HG03196 (cell line): ENCODE data around the gene WDFY3.

ENCODE experiments used
- ATAC-seq: cut with Tn5 transposase; IDR thresholded peaks from one replicate; pipeline ENCODE4 v1.9.1; 2021; ENCODE audit not compliant: unreplicated experiment

The WDFY3 gene, protein sequence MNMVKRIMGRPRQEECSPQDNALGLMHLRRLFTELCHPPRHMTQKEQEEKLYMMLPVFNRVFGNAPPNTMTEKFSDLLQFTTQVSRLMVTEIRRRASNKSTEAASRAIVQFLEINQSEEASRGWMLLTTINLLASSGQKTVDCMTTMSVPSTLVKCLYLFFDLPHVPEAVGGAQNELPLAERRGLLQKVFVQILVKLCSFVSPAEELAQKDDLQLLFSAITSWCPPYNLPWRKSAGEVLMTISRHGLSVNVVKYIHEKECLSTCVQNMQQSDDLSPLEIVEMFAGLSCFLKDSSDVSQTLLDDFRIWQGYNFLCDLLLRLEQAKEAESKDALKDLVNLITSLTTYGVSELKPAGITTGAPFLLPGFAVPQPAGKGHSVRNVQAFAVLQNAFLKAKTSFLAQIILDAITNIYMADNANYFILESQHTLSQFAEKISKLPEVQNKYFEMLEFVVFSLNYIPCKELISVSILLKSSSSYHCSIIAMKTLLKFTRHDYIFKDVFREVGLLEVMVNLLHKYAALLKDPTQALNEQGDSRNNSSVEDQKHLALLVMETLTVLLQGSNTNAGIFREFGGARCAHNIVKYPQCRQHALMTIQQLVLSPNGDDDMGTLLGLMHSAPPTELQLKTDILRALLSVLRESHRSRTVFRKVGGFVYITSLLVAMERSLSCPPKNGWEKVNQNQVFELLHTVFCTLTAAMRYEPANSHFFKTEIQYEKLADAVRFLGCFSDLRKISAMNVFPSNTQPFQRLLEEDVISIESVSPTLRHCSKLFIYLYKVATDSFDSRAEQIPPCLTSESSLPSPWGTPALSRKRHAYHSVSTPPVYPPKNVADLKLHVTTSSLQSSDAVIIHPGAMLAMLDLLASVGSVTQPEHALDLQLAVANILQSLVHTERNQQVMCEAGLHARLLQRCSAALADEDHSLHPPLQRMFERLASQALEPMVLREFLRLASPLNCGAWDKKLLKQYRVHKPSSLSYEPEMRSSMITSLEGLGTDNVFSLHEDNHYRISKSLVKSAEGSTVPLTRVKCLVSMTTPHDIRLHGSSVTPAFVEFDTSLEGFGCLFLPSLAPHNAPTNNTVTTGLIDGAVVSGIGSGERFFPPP (N-terminal part only)

GRCh38 chr4:84966382-84967242 is at the start of gene WDFY3:
Gene WDFY3, minus strand, starts transcription at chr4:84966690. Its CDS starts 106,099 bp downstream, at chr4:84860591.
- ATAC-seq: peak; percentile 54

GRCh38 chr4:85005865-85006377 is 39.4 kb upstream of the WDFY3 start:
- ATAC-seq: no peak

GRCh38 chr4:85000343-85000742 is 33.9 kb upstream of the WDFY3 start:
- no peak for ATAC-seq

GRCh38 chr4:84995386-84995785 is 28.9 kb upstream of the WDFY3 start:
- ATAC-seq: no peak

GRCh38 chr4:84994280-84994679 is 27.8 kb upstream of the WDFY3 start:
- no peak for ATAC-seq

DNA sequence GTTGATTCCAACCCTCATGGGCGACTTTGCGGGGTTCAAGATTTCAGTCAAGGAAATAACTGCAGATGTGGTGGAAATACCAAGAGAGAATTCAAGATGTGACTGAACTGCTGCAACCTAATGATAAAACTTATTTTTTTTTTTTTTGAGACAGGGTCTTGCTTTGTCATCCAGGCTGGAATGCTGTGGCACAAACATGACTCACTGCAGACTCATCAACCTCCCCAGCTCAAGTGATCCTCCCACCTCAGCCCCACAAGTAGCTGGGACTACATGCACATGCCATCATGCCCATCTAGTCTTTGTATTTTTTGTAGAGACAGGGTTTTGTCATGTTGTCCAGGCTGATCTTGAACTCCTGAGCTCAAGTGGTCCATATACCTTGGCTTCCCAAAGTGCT is 19.5 kb upstream of the WDFY3 start:
- no peak for ATAC-seq

GRCh38 chr4:84977396-84977795 is 10.9 kb upstream of the WDFY3 start:
- ATAC-seq: no peak

DNA sequence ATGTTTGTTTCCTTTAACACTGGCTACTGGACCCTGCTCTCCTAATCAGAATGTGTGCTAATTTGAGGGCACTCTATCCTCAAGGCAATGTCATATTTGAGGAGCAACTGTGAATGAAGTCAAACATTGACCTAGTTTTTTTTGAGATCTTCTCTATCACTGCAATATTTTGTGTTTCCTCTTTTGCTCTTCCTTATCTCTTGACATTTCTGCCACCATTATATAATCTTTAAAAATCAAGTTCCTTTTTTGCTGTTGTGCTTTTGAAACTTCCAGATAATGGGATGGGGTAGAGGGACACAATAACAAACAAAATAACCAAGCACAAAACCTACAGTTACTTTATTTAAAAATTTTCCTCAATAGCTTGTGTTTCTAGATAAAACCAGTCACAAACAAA is 7.4 kb upstream of the WDFY3 start:
- no peak for ATAC-seq

- no peak for ATAC-seq
Observed at GRCh38 chr4:84971319-84971932, 4.9 kb upstream of the WDFY3 start.

DNA sequence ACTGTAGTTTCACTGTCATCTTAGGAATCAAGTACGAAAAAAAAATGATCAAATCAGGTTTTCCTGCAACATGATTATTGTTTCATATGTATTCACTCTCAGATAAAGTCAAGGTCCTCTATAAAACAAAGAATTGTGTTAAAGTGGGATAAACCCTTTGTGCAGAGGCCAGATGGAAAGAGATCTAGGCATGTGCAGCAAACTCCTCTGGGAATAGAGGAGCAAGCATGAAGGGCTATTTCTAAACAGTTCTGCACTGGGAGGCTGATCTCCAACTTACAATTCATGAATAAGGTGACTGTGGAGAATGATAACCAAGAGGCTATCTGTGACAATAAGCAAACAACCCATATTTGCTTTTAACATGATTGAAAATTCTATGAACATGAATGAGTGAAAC is 2.4 kb upstream of the WDFY3 start:
- ATAC-seq: no peak

- ATAC-seq: no peak
Observed at GRCh38 chr4:84967243-84967690, 777 bp upstream of the WDFY3 start.

DNA sequence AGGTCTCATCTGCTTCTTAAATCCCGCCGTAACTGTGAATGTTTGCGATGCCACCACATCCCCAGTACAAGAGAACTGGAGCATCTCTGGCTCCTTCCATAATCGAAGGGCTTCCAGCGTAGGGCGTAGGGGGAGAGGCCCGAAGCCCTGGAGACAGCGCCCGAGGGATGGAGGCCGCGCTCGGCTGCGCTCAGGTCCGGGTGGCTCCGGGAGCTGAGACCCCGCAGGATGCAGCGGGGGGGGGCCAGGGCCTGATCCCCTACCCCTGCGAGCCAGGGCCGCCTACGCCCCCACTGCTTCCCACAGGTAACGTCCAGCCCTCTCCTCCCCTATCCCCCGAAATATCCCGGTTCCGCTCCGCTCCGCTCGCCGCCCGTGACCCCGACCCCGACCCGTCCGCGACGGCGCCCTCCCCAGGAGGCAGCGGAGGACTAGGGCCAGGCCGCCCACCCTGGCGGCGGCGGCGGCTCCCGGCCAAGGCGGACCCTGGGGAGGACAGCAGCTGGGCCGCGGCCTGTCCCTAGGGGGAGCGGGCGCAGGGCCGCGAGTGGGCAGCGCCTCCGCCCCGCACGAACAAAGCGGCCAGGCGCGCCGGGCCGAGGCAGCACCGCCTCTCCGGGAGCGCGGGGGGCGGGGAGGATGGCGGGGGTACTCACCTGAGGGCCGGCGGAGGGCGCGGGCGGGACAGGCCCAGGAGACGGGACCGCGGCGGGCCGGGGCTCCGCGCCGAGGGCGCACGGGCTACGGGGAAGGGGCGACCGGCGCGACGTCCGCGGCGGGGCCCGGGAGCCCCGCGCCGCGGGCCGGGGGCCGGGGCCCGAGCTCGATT is 723 bp downstream of the WDFY3 start:
- ATAC-seq: peak; percentile 15

- no peak for ATAC-seq
Observed at GRCh38 chr4:84964995-84965552, 1.4 kb downstream of the WDFY3 start.

DNA sequence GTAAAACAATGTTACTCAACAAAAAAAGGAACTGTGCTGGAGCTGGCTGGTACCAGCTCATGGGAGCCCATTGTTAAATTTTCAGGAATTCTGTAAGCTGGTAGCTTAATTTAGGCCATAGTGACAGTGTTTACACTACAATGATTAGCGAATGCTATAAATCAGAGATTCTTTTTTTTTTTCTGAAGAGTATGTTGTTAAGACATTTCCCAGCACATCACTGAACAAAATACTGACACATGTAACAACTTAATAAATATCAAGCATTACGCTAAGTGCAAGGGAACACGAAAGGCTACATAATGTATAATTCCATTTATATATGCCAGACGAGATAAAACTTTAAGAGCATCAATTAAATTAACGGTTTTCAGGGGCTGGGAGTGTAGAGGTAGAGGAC is 4.4 kb downstream of the WDFY3 start:
- no peak for ATAC-seq

DNA sequence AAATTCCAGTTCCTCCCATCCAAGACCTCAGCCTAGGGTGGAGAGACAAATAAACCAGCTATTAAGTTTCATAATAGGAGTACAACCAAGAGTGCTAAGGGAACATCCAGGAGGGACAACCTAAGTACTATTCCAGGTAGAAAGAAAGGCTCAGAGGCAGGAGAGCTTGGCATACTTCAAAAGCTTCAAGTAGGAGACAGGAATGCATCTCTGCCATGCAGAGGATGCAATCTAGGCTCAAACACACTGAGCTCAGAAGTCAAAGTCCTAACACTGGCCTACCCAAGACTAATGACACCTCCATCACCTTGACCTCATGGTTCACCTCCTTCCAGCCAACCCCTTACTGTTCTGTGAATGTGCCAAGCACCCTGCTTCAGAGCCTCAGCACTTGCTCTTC is 8.1 kb downstream of the WDFY3 start:
- no peak for ATAC-seq

DNA sequence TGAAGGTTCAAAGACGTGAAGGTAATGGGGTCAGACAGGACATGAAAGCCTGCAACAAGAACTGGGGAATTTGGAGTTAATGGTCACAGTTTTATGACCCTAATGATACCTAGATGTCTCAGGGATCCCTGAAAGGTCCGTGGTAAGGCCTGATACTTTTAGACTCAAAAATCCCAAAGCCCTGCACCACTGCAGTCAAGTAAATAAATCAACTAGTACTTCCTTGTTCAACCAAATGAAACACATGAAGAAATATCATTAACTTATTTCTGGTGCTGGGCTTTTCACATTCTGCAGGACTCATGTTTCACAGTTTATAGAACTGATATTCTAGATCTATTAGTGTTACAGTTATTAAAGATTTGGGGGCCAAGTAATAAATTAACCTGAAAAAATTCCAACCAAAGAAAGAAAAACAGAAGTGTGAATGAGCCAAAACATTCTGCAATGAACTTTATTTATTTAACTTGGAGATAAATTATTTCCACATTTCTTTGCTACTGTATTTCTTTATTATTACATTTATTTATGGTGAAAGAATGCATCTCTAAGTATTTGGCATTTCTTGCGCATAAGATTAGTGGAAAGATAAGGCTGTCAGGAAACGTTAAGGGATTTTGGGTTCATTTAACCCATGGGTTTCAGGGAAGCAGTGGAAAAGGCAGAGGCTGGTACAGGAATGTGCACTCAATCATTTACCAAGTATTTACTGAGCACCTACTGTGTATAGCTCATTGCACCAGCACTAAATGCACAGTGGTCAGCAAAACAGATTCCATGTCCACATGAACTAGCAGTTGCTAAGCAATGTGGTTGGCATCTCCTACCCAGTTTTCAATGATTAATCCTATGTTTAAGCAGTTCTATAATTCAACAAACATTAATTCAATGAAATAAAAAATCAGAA is 8.7 kb downstream of the WDFY3 start:
- no peak for ATAC-seq

DNA sequence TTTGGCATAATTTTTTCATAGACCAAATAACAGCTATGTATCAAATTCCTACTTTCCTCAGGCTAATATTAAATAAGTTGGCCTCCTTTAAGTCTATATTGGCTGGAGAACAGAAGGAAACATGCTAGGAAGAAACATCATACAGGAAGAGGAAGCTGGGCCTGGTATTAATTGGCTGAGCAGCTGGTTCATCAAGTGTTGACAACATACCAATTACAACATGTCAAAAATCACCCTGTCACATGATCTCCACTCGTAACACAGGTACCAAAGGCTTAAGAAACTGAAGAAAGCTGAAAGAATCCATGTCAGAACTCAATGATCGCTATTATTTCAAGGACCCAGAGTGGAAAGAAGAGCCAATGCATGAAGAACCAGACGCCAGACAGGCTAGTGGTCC is 10.5 kb downstream of the WDFY3 start:
- no peak for ATAC-seq
